Measurements from ENCODE around the gene DDIT4L.
"Not testable (repeated sequence)": the region's sequence is repeated elsewhere in the genome, so short reads cannot be mapped to it uniquely, and the experiment has no call there.

Gene DDIT4L

GRCh38 chr4:100147198-100147597 lies 43.1 kb downstream of the DDIT4L start:
- TF ChIP-seq Cebpa-rat (IDR thresholded peaks at IDR 0.05) = no peak
- Histone ChIP-seq H3K36me3 (no peaks in the 10 kb centered on the region), H3K27ac (no peak overlapping the region), H3K9ac (no peak overlapping the region), H3K4me3 (no peak overlapping the region), H3K27me3 (no peaks in the 10 kb centered on the region), H3K9me3 (0 out of 2 replicates have a peak, but pooled peaks cover 6% of the 10 kb centered on the region), H4K20me1 (no peaks in the 10 kb centered on the region), H3K4me2 (peak overlapping the region; percentile 26), H3K4me1 (peaks cover 48% of the 10 kb centered on the region)

DNA sequence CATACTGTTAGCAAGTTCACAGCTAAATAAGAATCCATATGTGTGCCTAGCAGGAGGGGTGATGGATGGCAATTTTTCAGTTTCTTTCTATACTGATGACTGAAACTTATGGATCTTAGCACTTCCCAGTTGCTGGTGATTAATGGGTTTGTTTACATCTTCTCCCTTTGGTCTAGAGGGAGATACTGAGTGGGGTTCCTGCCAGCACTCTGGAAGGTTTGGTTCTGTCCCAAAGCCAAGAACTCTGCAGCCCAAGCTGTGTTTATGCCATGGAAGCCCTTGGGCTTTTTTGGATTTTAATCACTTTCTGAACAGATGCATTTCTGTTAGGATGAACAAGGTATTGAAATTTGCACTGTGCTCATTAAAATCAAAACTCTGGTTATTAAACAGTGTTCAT lies 43.5 kb downstream of the DDIT4L start:
- no peak for TF ChIP-seq Cebpa-rat (IDR thresholded peaks at IDR 0.05)
- H3K27me3 ChIP-seq = no peaks in the 10 kb centered on the region
- H3K36me3 ChIP-seq = no peaks in the 10 kb centered on the region
- H3K27ac ChIP-seq = no peak overlapping the region
- no peak overlapping the region for H3K9ac ChIP-seq
- H4K20me1 ChIP-seq = no peaks in the 10 kb centered on the region
- H3K4me2 ChIP-seq = no peak overlapping the region
- H3K4me3 ChIP-seq = no peak overlapping the region
- H3K4me1 ChIP-seq = peaks cover 44% of the 10 kb centered on the region
- H3K9me3 ChIP-seq = 0 out of 2 replicates have a peak, but pooled peaks cover 6% of the 10 kb centered on the region

- H3K27ac ChIP-seq, H4K20me1 ChIP-seq, H3K9ac ChIP-seq, H3K36me3 ChIP-seq, H3K4me3 ChIP-seq, H3K4me2 ChIP-seq, H3K4me1 ChIP-seq, H3K27me3 ChIP-seq: not testable (repeated sequence)
- peaks cover 11% of the 10 kb centered on the region for H3K9me3 ChIP-seq
Measured at GRCh38 chr4:100137320-100137719, 52.9 kb downstream of the DDIT4L start.
